ENCODE data around the gene VEZT. TPM values are rescaled to one million over a fixed set of nuclear protein-coding genes. Genes with fewer than 3 reads are reported as not detected.

VEZT gene
- total RNA-seq, 1 experiment from 2014 or later, result 149 TPM

- Mint-ChIP-seq H3K27ac (ENCODE audit: unreplicated experiment) (peak overlapping the region; percentile 85), H3K27me3 (ENCODE audit: unreplicated experiment) (no peaks in the 10 kb centered on the region), H3K4me3 (ENCODE audit: low read depth, unreplicated experiment) (no peak overlapping the region), H3K9me3 (ENCODE audit: low read depth, unreplicated experiment) (no peaks in the 10 kb centered on the region), H3K4me1 (ENCODE audit: low read depth, unreplicated experiment) (peaks cover 40% of the 10 kb centered on the region), H3K36me3 (ENCODE audit: insufficient read depth, unreplicated experiment) (peaks cover 41% of the 10 kb centered on the region)
- CTCF ChIA-PET, result no interaction called here
- no TSS peak for BruUV-seq (replicated peaks)
- no peak for DNase-seq
- intact Hi-C loops (cut with micrococcal nuclease; ENCODE audit: unreplicated experiment), result no loop called here
- TF ChIP-seq CTCF (IDR thresholded peaks at IDR 0.05; ENCODE audit: unreplicated experiment), result no peak
Measured at GRCh38 chr12:95225645-95226212, 8.1 kb downstream of the VEZT start.

GRCh38 chr12:95227818-95228356 lies 10.3 kb downstream of the VEZT start:
- no TSS peak for BruUV-seq (replicated peaks)
- intact Hi-C loops (cut with micrococcal nuclease; ENCODE audit: unreplicated experiment), result no loop called here
- Mint-ChIP-seq H3K9me3 (ENCODE audit: low read depth, unreplicated experiment) (no peaks in the 10 kb centered on the region), H3K27me3 (ENCODE audit: unreplicated experiment) (no peaks in the 10 kb centered on the region), H3K36me3 (ENCODE audit: insufficient read depth, unreplicated experiment) (peaks cover 35% of the 10 kb centered on the region), H3K4me1 (ENCODE audit: low read depth, unreplicated experiment) (peaks cover 52% of the 10 kb centered on the region), H3K27ac (ENCODE audit: unreplicated experiment) (peak overlapping the region; percentile 30), H3K4me3 (ENCODE audit: low read depth, unreplicated experiment) (no peak overlapping the region)
- TF ChIP-seq CTCF (IDR thresholded peaks at IDR 0.05; ENCODE audit: unreplicated experiment), result no peak
- CTCF ChIA-PET, result no interaction called here
- DNase-seq, result no peak

- intact Hi-C loops (cut with micrococcal nuclease; ENCODE audit: unreplicated experiment), result no loop called here
- H3K36me3 Mint-ChIP-seq (ENCODE audit: insufficient read depth, unreplicated experiment), result peaks cover 30% of the 10 kb centered on the region
- H3K27ac Mint-ChIP-seq (ENCODE audit: unreplicated experiment), result no peak overlapping the region
- H3K4me1 Mint-ChIP-seq (ENCODE audit: low read depth, unreplicated experiment), result peaks cover 50% of the 10 kb centered on the region
- H3K27me3 Mint-ChIP-seq (ENCODE audit: unreplicated experiment), result no peaks in the 10 kb centered on the region
- H3K4me3 Mint-ChIP-seq (ENCODE audit: low read depth, unreplicated experiment), result no peak overlapping the region
- no peak for DNase-seq
- no peak for TF ChIP-seq CTCF (IDR thresholded peaks at IDR 0.05; ENCODE audit: unreplicated experiment)
- CTCF ChIA-PET, result interaction anchor here (0.5 kb wide), 1 partner anchor 98 kb away, joined by 3 read pairs; no protein-coding TSS in a partner anchor
- no TSS peak for BruUV-seq (replicated peaks)
- H3K9me3 Mint-ChIP-seq (ENCODE audit: low read depth, unreplicated experiment), result no peaks in the 10 kb centered on the region
Measured at GRCh38 chr12:95228617-95229016, 11.0 kb downstream of the VEZT start.

DNA sequence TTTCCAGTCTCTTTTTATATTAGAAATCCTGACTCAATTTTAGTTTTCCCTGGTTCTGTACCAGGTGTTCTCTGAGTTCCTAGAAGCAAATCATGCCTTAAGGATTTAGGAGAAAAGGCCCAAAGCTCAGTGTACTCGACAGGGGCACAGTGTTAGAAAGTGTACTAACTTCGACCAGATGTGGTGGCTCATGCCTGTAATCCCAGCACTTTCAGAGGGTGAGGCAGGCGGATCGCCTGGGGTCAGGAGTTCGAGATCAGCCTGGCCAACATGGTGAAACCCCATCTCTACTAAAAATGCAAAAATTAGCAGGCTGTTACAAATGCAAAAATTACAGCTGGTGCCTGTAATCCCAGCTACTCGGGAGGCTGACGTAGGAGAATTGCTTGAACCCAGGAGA lies 12.0 kb downstream of the VEZT start:
- intact Hi-C loops (cut with micrococcal nuclease; ENCODE audit: unreplicated experiment), result no loop called here
- H3K27me3 Mint-ChIP-seq (ENCODE audit: unreplicated experiment), result no peaks in the 10 kb centered on the region
- no peak overlapping the region for H3K27ac Mint-ChIP-seq (ENCODE audit: unreplicated experiment)
- DNase-seq, result no peak
- CTCF ChIA-PET, result interaction anchor here (0.7 kb wide), 2 partner anchors 23 to 72 kb away, joined by 5 to 6 read pairs; no protein-coding TSS in a partner anchor
- no peak overlapping the region for H3K4me3 Mint-ChIP-seq (ENCODE audit: low read depth, unreplicated experiment)
- no TSS peak for BruUV-seq (replicated peaks)
- TF ChIP-seq CTCF (IDR thresholded peaks at IDR 0.05; ENCODE audit: unreplicated experiment), result no peak
- H3K4me1 Mint-ChIP-seq (ENCODE audit: low read depth, unreplicated experiment), result peaks cover 40% of the 10 kb centered on the region
- H3K9me3 Mint-ChIP-seq (ENCODE audit: low read depth, unreplicated experiment), result no peaks in the 10 kb centered on the region
- peaks cover 25% of the 10 kb centered on the region for H3K36me3 Mint-ChIP-seq (ENCODE audit: insufficient read depth, unreplicated experiment)

All from Calu3 (cell line).